Stimulated activated CD4-positive, alpha-beta T cell treated with anti-CD3 and anti-CD28 coated beads, Interleukin-2, amount 100 ng/mL, for 4 hours (primary cell): ENCODE data around the gene THSD1.
"Not testable (repeated sequence)": the region's sequence is repeated elsewhere in the genome, so short reads cannot be mapped to it uniquely, and the experiment has no call there.

ENCODE experiments used
- DNase-seq: peaks from one replicate; pipeline ENCODE4 v3.0.0-alpha.2; 2020; ENCODE audit warnings: low read depth

THSD1 gene

GRCh38 chr13:52411629-52412028 is 5.7 kb upstream of the THSD1 start:
- no peak for DNase-seq

GRCh38 chr13:52408071-52408658 is 2.2 kb upstream of the THSD1 start:
- not testable (repeated sequence) for DNase-seq

- not testable (repeated sequence) for DNase-seq
Measured at GRCh38 chr13:52407436-52407835, 1.5 kb upstream of the THSD1 start.

GRCh38 chr13:52406629-52407028 is 657 bp upstream of the THSD1 start:
- DNase-seq = no peak

- DNase-seq = no peak
Measured at GRCh38 chr13:52405369-52405766, 604 bp downstream of the THSD1 start.

GRCh38 chr13:52399708-52400107 is 6.3 kb downstream of the THSD1 start:
- DNase-seq = no peak

- DNase-seq = no peak
Measured at GRCh38 chr13:52399046-52399445, 6.9 kb downstream of the THSD1 start.

- no peak for DNase-seq
Measured at GRCh38 chr13:52395704-52396103, 10.3 kb downstream of the THSD1 start.

GRCh38 chr13:52394586-52394985 is 11.4 kb downstream of the THSD1 start:
- no peak for DNase-seq

GRCh38 chr13:52393572-52394357 is 12.2 kb downstream of the THSD1 start:
- no peak for DNase-seq

- DNase-seq = no peak
Measured at GRCh38 chr13:52387721-52388120, 18.3 kb downstream of the THSD1 start.

- DNase-seq = no peak
Measured at GRCh38 chr13:52385870-52386269, 20.1 kb downstream of the THSD1 start.

GRCh38 chr13:52383366-52383765 is 22.6 kb downstream of the THSD1 start:
- DNase-seq = no peak

- no peak for DNase-seq
Measured at GRCh38 chr13:52378312-52378711, 27.7 kb downstream of the THSD1 start.

GRCh38 chr13:52377898-52378297 is 28.1 kb downstream of the THSD1 start:
- no peak for DNase-seq

- DNase-seq = no peak
Measured at GRCh38 chr13:52374873-52375411, 31.0 kb downstream of the THSD1 start.

GRCh38 chr13:52374389-52374788 is 31.6 kb downstream of the THSD1 start:
- no peak for DNase-seq

- DNase-seq = not testable (repeated sequence)
Measured at GRCh38 chr13:52373277-52373676, 32.7 kb downstream of the THSD1 start.

- no peak for DNase-seq
Measured at GRCh38 chr13:52371736-52372247, 34.2 kb downstream of the THSD1 start.

GRCh38 chr13:52366291-52366690 is 39.7 kb downstream of the THSD1 start:
- DNase-seq = no peak

GRCh38 chr13:52362169-52362887 is 43.6 kb downstream of the THSD1 start:
- DNase-seq = not testable (repeated sequence)

- no peak for DNase-seq
Measured at GRCh38 chr13:52361225-52361624, 44.7 kb downstream of the THSD1 start.

- DNase-seq = no peak
Measured at GRCh38 chr13:52359534-52359933, 46.4 kb downstream of the THSD1 start.
